Neural cell (in vitro differentiated cells): ENCODE data around the gene SCN2A. TPM values are rescaled to one million over a fixed set of nuclear protein-coding genes. Genes with fewer than 3 reads are reported as not detected.

Experiments
- H2AFZ ChIP-seq: fragments of 200-600, 300-800 bp; sonication (generic), shearing (Covaris generic); 2 replicates; pipeline ENCODE4 v1.6.0; 2014; ENCODE audit warnings: low read depth, mild to moderate bottlenecking, antibody characterized with exemption, low read length, moderate library complexity
- H3F3A ChIP-seq: fragments of 200-600 bp; shearing (Covaris generic); 2 replicates; pipeline ENCODE4 v1.6.1; 2016; ENCODE audit warnings: mild to moderate bottlenecking, moderate library complexity, mixed read lengths, antibody characterized with exemption, low read length; ENCODE audit not compliant: insufficient read depth, poor library complexity, severe bottlenecking
- H3K27ac ChIP-seq: fragments of 200-600, 300-800 bp; sonication (generic), shearing (Covaris generic); 2 replicates; pipeline ENCODE4 v1.5.1; 2014; ENCODE audit warnings: mild to moderate bottlenecking, low read length, moderate library complexity
- H3K27me3 ChIP-seq: fragments of 300-800, 200-600 bp; sonication (generic), shearing (Covaris generic); 2 replicates; pipeline ENCODE4 v1.6.0; 2014; ENCODE audit warnings: mild to moderate bottlenecking, low read depth, low read length, moderate library complexity; ENCODE audit not compliant: insufficient read depth
- H3K36me3 ChIP-seq: fragments of 300-800, 200-600 bp; sonication (generic), shearing (Covaris generic); 2 replicates; pipeline ENCODE4 v1.5.1; 2014; ENCODE audit warnings: mild to moderate bottlenecking, antibody characterized with exemption, low read length, moderate library complexity; ENCODE audit not compliant: insufficient read depth
- H3K4me2 ChIP-seq: fragments of 300-800, 200-600 bp; sonication (generic), shearing (Covaris generic); 2 replicates; pipeline ENCODE4 v1.6.0; 2014; ENCODE audit warnings: mild to moderate bottlenecking, low read length
- H3K4me3 ChIP-seq: fragments of 300-800, 200-600 bp; sonication (generic), shearing (Covaris generic); 2 replicates; pipeline ENCODE4 v1.5.1; 2014; ENCODE audit warnings: mild to moderate bottlenecking, low read length, moderate library complexity
- H3K79me2 ChIP-seq: fragments of 200-600 bp; shearing (Covaris generic); replicated peaks from 2 replicates; pipeline ENCODE4 v1.6.0; 2014; ENCODE audit warnings: mild to moderate bottlenecking, low read length, moderate library complexity; ENCODE audit not compliant: insufficient read depth
- H3K9ac ChIP-seq: fragments of 300-800, 200-600 bp; sonication (generic), shearing (Covaris generic); 2 replicates; pipeline ENCODE4 v1.6.1; 2016; ENCODE audit warnings: mild to moderate bottlenecking, low read length, mixed read lengths
- H3K9me2 ChIP-seq: fragments of 200-600 bp; shearing (Covaris generic); 2 replicates; pipeline ENCODE4 v1.6.1; 2016; ENCODE audit warnings: mild to moderate bottlenecking, low read length, mixed read lengths; ENCODE audit not compliant: insufficient read depth
- H3K9me3 ChIP-seq: fragments of 200-600, 300-800 bp; sonication (generic), shearing (Covaris generic); 2 replicates; pipeline ENCODE4 v1.6.1; 2016; ENCODE audit warnings: mild to moderate bottlenecking, mixed run types, low read length, moderate library complexity, mixed read lengths
- H4K20me1 ChIP-seq: fragments of 200-600 bp; shearing (Covaris generic); 2 replicates; pipeline ENCODE4 v1.6.1; 2016; ENCODE audit warnings: mild to moderate bottlenecking, mixed run types; ENCODE audit not compliant: insufficient read depth
- CTCF ChIP-seq: fragments of 450-650 bp; IDR thresholded peaks from 2 replicates; pipeline ENCODE4 v1.5.1; 2014; ENCODE audit warnings: antibody characterized with exemption, mild to moderate bottlenecking, moderate library complexity; ENCODE audit not compliant: poor library complexity, severe bottlenecking
- EP300 ChIP-seq: fragments of 450-650 bp; conservative IDR thresholded peaks from 2 replicates; pipeline ENCODE4 v1.6.1; 2014; ENCODE audit warnings: antibody characterized with exemption, mild to moderate bottlenecking, moderate library complexity; ENCODE audit not compliant: poor library complexity, severe bottlenecking
- EZH2 ChIP-seq: fragments of 200-600, 300-800 bp; shearing (Covaris generic), sonication (generic); IDR thresholded peaks from 2 replicates; pipeline ENCODE4 v1.6.1; 2014; ENCODE audit warnings: antibody characterized with exemption, low read length, borderline replicate concordance, mild to moderate bottlenecking; ENCODE audit not compliant: insufficient read depth, poor library complexity, severe bottlenecking
- MXI1 ChIP-seq: fragments of 450-650 bp; conservative IDR thresholded peaks from 2 replicates; pipeline ENCODE4 v1.6.1; 2014; ENCODE audit warnings: antibody characterized with exemption, mild to moderate bottlenecking; ENCODE audit not compliant: poor library complexity, severe bottlenecking
- POLR2AphosphoS5 ChIP-seq: IDR thresholded peaks from 2 replicates; pipeline ENCODE4 v1.6.1; 2012
- RAD21 ChIP-seq: fragments of 450-650 bp; conservative IDR thresholded peaks from 2 replicates; pipeline ENCODE4 v1.6.1; 2014; ENCODE audit warnings: antibody characterized with exemption, mild to moderate bottlenecking, moderate library complexity
- REST ChIP-seq: IDR thresholded peaks from 2 replicates; pipeline ENCODE4 v1.6.1; 2012; ENCODE audit warnings: borderline replicate concordance
- SMC3 ChIP-seq: fragments of 450-650 bp; conservative IDR thresholded peaks from 2 replicates; pipeline ENCODE4 v1.6.1; 2014; ENCODE audit warnings: antibody characterized with exemption, mild to moderate bottlenecking, moderate library complexity; ENCODE audit not compliant: poor library complexity
- TAF1 ChIP-seq: IDR thresholded peaks from 2 replicates; pipeline ENCODE4 v1.6.1; 2012; ENCODE audit warnings: low read depth
- polyA plus RNA-seq: library from polyadenylated mRNA; depleted of rRNA; stranded (reverse); fragments of >200 nt; gene quantifications from 2 replicates; pipeline ENCODE4 v1.2.3, GENCODE V29; 2014

SCN2A gene
- polyA plus RNA-seq, 1 donor from 2014 or later: 57.4 TPM

DNA sequence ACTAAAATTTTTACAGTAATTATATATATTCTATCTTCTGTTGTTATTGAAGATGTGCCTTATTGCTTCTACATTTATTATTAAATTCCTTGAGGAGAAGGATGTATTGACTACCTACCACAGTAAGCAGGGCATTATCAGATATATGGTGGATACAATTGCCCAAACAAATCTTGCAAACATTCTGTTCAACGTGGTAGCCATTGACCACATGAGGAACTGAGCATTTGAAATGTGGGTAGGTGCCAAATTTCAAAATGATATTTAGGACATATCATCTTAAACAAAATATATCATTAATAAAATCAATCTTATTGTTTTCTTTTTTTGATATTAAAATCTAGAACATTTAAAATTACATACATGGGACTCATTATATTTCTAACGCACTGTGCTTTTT, 46.5 kb upstream of the SCN2A start:
- TF ChIP-seq POLR2AphosphoS5: no peak
- no peak for TF ChIP-seq SMC3
- TF ChIP-seq TAF1: no peak
- no peak for TF ChIP-seq CTCF
- no peak for TF ChIP-seq REST
- TF ChIP-seq MXI1: no peak
- no peak for TF ChIP-seq EZH2
- TF ChIP-seq EP300: no peak
- no peak for TF ChIP-seq RAD21
- Histone ChIP-seq H4K20me1 (no peaks in the 10 kb centered on the region), H3K9me2 (no peaks in the 10 kb centered on the region), H3K79me2 (peaks cover 27% of the 10 kb centered on the region), H3K9ac (no peak overlapping the region), H3K36me3 (peaks cover 3% of the 10 kb centered on the region), H2AFZ (no peak overlapping the region), H3K27ac (no peak overlapping the region), H3F3A (peaks cover 2% of the 10 kb centered on the region), H3K4me2 (no peak overlapping the region), H3K27me3 (no peaks in the 10 kb centered on the region), H3K9me3 (no peaks in the 10 kb centered on the region), H3K4me3 (no peak overlapping the region)

GRCh38 chr2:165193178-165193777, 45.9 kb upstream of the SCN2A start:
- Histone ChIP-seq H3K27me3 (no peaks in the 10 kb centered on the region), H3K36me3 (peaks cover 3% of the 10 kb centered on the region), H3K9me2 (no peaks in the 10 kb centered on the region), H2AFZ (no peak overlapping the region), H3F3A (peaks cover 2% of the 10 kb centered on the region), H3K9ac (no peak overlapping the region), H4K20me1 (no peaks in the 10 kb centered on the region), H3K79me2 (peaks cover 32% of the 10 kb centered on the region), H3K9me3 (no peaks in the 10 kb centered on the region), H3K4me2 (no peak overlapping the region), H3K27ac (no peak overlapping the region), H3K4me3 (no peak overlapping the region)
- TF ChIP-seq TAF1 (no peak), RAD21 (no peak), EZH2 (no peak), EP300 (no peak), CTCF (no peak), SMC3 (no peak), REST (no peak)
